SK-N-MC (cell line): ENCODE measurements around the gene YES1.

ENCODE experiments used
- EZH2 ChIP-seq: fragments of 200-600 bp; sonication (generic); IDR thresholded peaks from one replicate; pipeline ENCODE4 v1.6.1; 2017; ENCODE audit warnings: antibody characterized with exemption
- FOXP2 ChIP-seq: optimal IDR thresholded peaks from 2 replicates; pipeline ENCODE3; 2011; ENCODE audit warnings: mild to moderate bottlenecking, moderate library complexity; ENCODE audit not compliant: insufficient read depth; ENCODE audit errors: extremely low read length, control extremely low read depth
- POLR2AphosphoS5 ChIP-seq: IDR thresholded peaks from 2 replicates; pipeline ENCODE4 v1.6.1; 2012; ENCODE audit warnings: mild to moderate bottlenecking, low read depth, low read length, borderline replicate concordance

DNA sequence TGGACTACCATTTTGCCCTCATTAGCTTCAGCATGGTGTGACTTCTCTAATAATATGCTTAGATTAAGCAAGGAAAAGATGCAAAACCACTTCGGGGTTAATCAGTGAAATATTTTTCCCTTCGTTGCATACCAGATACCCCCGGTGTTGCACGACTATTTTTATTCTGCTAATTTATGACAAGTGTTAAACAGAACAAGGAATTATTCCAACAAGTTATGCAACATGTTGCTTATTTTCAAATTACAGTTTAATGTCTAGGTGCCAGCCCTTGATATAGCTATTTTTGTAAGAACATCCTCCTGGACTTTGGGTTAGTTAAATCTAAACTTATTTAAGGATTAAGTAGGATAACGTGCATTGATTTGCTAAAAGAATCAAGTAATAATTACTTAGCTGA lies 138.3 kb downstream of the YES1 start:
- no peak for TF ChIP-seq POLR2AphosphoS5
- no peak for TF ChIP-seq EZH2
- TF ChIP-seq FOXP2, result no peak
